ENCODE data around the gene AATF.

The AATF gene

GRCh38 chr17:37084372-37084771 lies 135.6 kb downstream of the AATF start:
- no peak for ATAC-seq

- no peak for ATAC-seq
Observed at GRCh38 chr17:37086334-37086733, 137.6 kb downstream of the AATF start.

- no peak for ATAC-seq
Observed at GRCh38 chr17:37086948-37087347, 138.2 kb downstream of the AATF start.

- ATAC-seq, result no peak
Observed at GRCh38 chr17:37087683-37088082, 138.9 kb downstream of the AATF start.

- no peak for ATAC-seq
Observed at GRCh38 chr17:37088459-37088858, 139.7 kb downstream of the AATF start.

GRCh38 chr17:37088913-37089312 lies 140.2 kb downstream of the AATF start:
- no peak for ATAC-seq

- peak; percentile 97 for ATAC-seq
Observed at GRCh38 chr17:37089956-37090355, 141.2 kb downstream of the AATF start.

- no peak for ATAC-seq
Observed at GRCh38 chr17:37090941-37091340, 142.2 kb downstream of the AATF start.

GRCh38 chr17:37092071-37092470 lies 143.3 kb downstream of the AATF start:
- ATAC-seq, result no peak

GRCh38 chr17:37092701-37093100 lies 143.9 kb downstream of the AATF start:
- no peak for ATAC-seq

GRCh38 chr17:37094391-37094790 lies 145.6 kb downstream of the AATF start:
- no peak for ATAC-seq

- ATAC-seq, result no peak
Observed at GRCh38 chr17:37096071-37096470, 147.3 kb downstream of the AATF start.

GRCh38 chr17:37097154-37097553 lies 148.4 kb downstream of the AATF start:
- no peak for ATAC-seq

GRCh38 chr17:37098152-37098551 lies 149.4 kb downstream of the AATF start:
- ATAC-seq, result no peak

- ATAC-seq, result peak in 1 of 2 donors; percentile 17
Observed at GRCh38 chr17:37098910-37099664, 150.3 kb downstream of the AATF start.

GRCh38 chr17:37100231-37100630 lies 151.5 kb downstream of the AATF start:
- no peak for ATAC-seq

- no peak for ATAC-seq
Observed at GRCh38 chr17:37101306-37101705, 152.6 kb downstream of the AATF start.

GRCh38 chr17:37103231-37103630 lies 154.5 kb downstream of the AATF start:
- ATAC-seq, result no peak

GRCh38 chr17:37106049-37106448 lies 157.3 kb downstream of the AATF start:
- no peak for ATAC-seq

Data from activated CD4-positive, CD25-positive, alpha-beta regulatory T cell treated with anti-CD3 and anti-CD28 coated beads, Interleukin-2, amount 50 U/mL, for 24 hours (primary cell).